ENCODE measurements around the gene ACER1.
A peak's percentile ranks its signal among the peaks of the same experiment; 100 is the strongest.
"Not testable (repeated sequence)": the region's sequence is repeated elsewhere in the genome, so short reads cannot be mapped to it uniquely, and the experiment has no call there.

Gene ACER1

GRCh38 chr19:6319376-6319775 is 14.0 kb downstream of the ACER1 start:
- no peak for DNase-seq (ENCODE audit: low read depth)
- TF ChIP-seq CTCF (IDR thresholded peaks at IDR 0.05; ENCODE audit: control insufficient read depth, extremely low read depth, insufficient read depth): no peak

GRCh38 chr19:6318772-6319171 is 14.6 kb downstream of the ACER1 start:
- no peak for DNase-seq (ENCODE audit: low read depth)
- TF ChIP-seq CTCF (IDR thresholded peaks at IDR 0.05; ENCODE audit: control insufficient read depth, extremely low read depth, insufficient read depth): no peak
- no peak overlapping the region for H3K4me3 ChIP-seq (ENCODE audit: low read depth, low read length)

More at GRCh38 chr19:6319376-6319775, 14.0 kb downstream of the ACER1 start:
- H3K4me3 ChIP-seq (ENCODE audit: low read depth, low read length): no peak overlapping the region

GRCh38 chr19:6315646-6316045 is 17.8 kb downstream of the ACER1 start:
- H3K4me3 ChIP-seq (ENCODE audit: low read depth, low read length); DNase-seq (ENCODE audit: low read depth): not testable (repeated sequence)

- no peak for DNase-seq (ENCODE audit: low read depth)
- TF ChIP-seq CTCF (IDR thresholded peaks at IDR 0.05; ENCODE audit: control insufficient read depth, extremely low read depth, insufficient read depth): no peak
Measured at GRCh38 chr19:6313398-6313969, 19.9 kb downstream of the ACER1 start.

GRCh38 chr19:6312018-6312417 is 21.4 kb downstream of the ACER1 start:
- TF ChIP-seq CTCF (IDR thresholded peaks at IDR 0.05; ENCODE audit: control insufficient read depth, extremely low read depth, insufficient read depth): peak; percentile 28; the same call in 1 of the 2 replicates
- no peak overlapping the region for H3K4me3 ChIP-seq (ENCODE audit: low read depth, low read length)
- DNase-seq (ENCODE audit: low read depth): no peak

More at GRCh38 chr19:6313398-6313969, 19.9 kb downstream of the ACER1 start:
- H3K4me3 ChIP-seq (ENCODE audit: low read depth, low read length): no peak overlapping the region

GRCh38 chr19:6298413-6298812 is 35.0 kb downstream of the ACER1 start:
- H3K4me3 ChIP-seq (ENCODE audit: low read depth, low read length): no peak overlapping the region
- no peak for TF ChIP-seq CTCF (IDR thresholded peaks at IDR 0.05; ENCODE audit: control insufficient read depth, extremely low read depth, insufficient read depth)
- DNase-seq (ENCODE audit: low read depth): no peak

GRCh38 chr19:6297202-6297601 is 36.2 kb downstream of the ACER1 start:
- no peak overlapping the region for H3K4me3 ChIP-seq (ENCODE audit: low read depth, low read length)
- no peak for TF ChIP-seq CTCF (IDR thresholded peaks at IDR 0.05; ENCODE audit: control insufficient read depth, extremely low read depth, insufficient read depth)
- DNase-seq (ENCODE audit: low read depth): no peak

Data from LNCaP clone FGC (cell line).